SIG-M5 treated with dmso at 0.1 percent for 504 hours (cell line): ENCODE measurements around the gene ANKLE2.
A peak's percentile ranks its signal among the peaks of the same experiment; 100 is the strongest.
"Not testable (repeated sequence)": the region's sequence is repeated elsewhere in the genome, so short reads cannot be mapped to it uniquely, and the experiment has no call there.

Source experiments
- DNase-seq: peaks from one replicate; lab custom pipeline; 2025; ENCODE audit not compliant: unreplicated experiment; lab: John Stamatoyannopoulos, UW

The ANKLE2 gene

DNA sequence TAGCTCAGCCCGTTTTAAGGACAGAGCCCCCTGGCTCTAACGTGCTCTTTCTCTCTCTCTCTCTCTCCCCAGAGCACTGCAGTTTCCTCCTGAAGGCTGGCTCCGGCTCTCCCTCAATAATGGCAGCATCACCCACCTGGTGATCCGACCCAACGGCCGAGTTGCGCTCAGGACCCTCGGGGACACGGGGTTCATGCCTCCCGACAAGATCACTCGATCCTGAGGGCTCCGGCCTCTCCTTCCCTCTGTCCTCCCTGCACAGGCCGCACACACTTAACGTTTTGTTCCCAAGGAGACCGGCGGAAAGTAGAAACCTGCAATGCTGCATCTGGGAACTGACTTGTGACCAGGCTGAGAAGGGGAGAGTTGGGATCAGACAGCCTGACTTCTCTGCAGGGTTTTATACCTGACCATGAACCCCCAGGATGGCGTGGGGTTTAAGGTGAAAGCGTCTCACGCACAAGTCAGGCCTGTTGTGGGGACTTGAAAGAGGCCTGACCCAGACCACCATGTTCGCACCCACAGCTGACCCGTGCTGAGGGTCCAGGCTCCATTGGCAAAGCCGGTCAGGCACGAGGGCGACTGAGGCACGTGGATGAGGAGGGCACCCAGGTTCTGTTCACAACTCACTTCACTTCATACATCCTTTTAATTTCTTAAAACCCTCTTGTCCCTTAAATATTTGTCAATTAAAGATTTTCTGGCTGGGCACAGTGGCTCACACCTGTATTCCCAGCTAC lies 40.9 kb downstream of the ANKLE2 start:
- no peak for DNase-seq

DNA sequence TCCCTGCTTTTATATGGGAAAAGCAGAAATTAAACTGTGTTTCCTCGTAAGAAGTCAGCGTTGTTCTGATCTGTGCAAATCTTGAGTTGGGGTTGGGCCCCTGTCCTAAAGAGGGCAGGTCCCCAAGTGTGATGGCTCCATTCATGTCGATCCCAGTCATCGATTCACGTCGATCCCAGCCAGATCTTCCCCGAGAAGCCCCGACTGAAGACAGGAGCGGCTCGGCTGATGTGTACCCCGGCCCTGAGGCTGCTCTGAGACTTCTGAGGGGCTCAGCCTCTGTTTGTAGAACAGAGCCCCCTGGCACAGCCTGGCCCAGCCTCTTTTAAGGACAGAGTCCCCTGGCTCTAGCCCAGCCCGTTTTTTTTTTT lies 41.7 kb downstream of the ANKLE2 start:
- DNase-seq = no peak

DNA sequence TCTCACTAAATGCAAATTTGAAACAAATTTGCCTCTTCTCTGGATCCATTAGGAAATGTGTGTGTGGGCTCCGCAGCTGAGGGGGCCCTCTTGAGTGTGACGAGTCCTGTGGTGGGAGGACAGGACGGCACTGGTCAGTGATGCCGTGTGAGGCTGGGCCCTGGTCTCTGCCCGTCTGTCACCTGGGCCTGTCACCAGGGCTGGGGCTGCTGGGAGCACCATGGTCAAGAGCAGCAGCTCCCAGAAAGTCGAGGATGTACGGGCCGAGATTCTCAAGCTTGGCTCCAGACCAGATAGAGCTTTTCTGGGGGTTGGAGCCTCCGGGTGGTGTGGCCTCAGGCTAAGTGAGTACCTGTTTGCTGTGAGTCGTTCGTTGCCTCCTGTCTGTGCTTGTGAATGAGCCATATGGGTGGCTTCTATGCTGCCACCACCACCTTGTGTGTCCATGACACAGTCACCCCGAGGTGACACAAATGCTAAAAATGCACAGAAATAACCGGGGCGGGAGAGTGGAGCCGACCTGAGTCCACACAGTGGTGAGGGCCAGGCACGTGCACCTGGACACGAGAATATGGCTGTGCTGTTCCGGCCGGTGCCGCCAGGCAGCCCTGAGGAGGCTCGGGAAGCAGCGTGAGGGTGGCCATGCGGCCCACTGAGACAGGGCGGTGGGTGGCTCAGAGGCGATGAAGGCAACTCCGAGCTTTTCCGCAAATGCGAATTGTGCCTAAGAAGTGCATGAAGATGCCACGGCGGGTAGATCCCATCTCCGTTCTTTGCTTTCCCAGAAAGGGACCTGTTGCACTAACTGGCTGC lies 42.3 kb downstream of the ANKLE2 start:
- no peak for DNase-seq

DNA sequence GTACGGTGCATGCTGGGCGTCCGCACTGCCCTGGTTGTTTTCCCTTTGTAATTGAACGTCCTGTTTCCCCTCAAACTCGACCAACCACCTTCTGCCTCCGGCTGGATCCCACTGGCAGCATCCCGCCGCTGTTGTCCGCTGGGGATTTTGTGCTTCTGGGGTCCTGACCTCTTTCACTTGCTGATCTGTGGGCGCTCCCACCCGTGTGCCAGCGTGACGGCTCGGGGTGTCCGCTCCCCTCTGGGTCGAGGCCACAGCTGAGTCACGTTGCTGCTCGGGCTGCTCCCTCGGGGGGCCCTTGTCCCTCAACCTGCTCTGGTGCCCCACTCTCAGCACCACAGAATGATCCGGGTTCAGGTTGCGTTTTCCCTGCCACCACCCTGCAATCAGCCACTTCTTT lies 43.0 kb downstream of the ANKLE2 start:
- DNase-seq = no peak

DNA sequence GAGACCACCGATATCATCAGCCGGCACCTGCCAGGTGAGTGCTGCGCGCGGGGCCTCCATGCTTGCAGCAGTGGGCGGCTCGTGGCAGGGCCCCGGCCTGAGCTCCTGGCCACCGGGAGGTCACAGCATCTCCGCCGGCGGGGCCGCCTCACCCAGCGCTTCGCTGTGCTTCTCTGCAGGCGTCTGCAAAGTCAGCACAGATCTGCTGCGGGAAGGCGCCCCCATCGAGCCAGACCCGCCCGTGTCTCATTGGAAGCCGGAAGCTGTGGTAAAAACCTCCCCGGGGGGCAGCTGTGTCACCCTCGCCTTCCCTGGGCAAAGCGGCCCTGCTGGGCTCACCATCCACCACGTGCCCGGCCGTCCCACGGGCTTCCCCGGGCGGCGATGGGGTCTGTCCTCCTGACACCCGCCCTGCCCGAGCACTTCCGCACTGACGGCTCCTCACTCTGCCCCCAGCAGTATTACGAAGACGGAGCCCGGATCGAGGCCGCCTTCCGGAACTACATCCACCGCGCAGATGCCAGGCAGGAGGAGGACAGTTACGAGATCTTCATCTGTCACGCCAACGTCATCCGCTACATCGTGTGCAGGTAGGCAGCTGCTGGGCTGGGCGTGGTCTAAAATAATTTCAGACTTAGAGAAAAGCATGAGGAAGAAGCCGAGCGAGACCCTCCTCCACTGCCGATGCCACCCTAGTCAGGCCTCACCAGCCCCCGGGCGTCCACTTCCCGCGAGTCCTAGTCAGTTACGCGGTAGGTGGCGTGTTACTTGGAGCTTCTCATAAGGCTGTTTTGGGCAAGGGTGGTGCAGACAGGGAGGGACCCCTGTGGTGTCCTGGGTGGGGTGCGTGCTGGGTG lies 43.9 kb downstream of the ANKLE2 start:
- DNase-seq = no peak

DNA sequence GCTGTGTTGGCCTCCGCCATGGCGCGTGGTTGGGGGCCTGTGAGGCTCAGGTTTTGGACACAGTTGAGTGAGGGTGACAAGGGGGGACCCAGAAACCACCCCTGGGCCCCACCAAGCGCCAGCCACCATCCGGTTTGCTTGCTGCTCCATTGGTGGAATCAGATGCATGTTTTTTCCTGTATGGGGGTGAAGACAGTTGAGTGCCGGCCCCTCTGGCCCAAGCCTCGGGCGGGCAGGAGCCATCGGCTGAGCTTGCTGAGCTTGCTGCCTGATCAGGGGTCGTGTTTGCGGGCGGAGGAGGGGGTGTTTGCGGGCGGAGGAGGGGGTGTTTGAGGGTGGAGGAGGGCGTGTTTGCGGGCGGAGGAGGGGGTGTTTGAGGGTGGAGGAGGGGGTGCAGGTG lies 44.6 kb downstream of the ANKLE2 start:
- DNase-seq = no peak

DNA sequence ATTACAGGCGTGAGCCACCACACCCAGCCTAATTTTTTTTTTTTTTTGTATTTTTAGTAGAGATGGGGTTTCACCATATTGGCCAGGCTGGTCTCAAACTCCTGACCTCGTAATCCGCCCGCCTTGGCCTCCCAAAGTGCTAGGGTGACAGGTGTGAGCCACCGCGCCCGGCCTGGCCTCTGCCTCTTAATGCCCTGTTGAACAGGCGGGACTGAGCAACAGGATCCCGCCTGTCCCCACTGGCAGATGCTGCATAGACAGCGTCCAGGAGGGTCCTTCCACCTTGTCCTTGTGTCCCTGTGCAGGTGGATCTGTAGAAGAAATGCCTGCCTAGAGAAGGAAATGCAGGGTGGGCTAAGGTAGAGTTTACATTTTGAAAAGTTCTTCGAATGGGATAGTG lies 45.3 kb downstream of the ANKLE2 start:
- no peak for DNase-seq

DNA sequence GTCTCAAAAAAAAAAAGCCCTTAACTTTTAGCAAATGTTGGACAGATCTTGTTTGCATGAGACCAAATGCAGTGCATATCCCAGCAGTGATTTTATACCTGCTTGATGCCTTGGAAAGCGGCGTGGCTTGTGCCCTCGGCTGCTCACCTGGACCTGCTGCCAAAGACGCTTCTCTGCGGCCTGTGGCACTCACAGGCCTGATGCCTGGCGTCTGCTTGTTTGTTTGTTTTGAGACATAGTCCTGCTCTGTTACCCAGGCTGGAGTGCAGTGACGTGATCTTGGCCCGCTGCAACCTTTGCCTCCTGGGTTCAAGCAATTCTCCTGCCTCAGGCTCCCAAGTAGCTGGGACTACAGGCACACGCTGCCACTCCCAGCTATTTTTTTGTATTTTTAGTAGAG lies 45.8 kb downstream of the ANKLE2 start:
- no peak for DNase-seq

DNA sequence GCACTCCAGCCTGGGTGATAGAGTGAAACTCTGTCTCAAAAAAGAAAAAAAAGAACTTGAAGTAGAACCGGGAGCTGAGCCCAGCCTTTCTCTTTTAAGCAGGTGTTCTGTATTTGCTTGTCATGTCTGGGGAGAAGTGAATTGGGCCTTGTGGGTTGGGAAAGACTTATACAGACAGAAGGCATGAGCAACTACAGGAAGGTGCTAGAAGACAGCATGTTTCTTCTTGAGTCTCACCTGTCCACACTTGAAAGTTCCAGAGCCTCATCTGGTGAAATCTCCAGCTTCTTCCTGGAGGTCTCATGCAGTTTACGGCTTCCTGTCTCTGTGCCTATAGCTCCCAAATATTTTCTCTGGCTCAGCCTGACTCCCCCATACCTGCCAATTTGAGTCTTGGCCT lies 48.5 kb downstream of the ANKLE2 start:
- DNase-seq = no peak

DNA sequence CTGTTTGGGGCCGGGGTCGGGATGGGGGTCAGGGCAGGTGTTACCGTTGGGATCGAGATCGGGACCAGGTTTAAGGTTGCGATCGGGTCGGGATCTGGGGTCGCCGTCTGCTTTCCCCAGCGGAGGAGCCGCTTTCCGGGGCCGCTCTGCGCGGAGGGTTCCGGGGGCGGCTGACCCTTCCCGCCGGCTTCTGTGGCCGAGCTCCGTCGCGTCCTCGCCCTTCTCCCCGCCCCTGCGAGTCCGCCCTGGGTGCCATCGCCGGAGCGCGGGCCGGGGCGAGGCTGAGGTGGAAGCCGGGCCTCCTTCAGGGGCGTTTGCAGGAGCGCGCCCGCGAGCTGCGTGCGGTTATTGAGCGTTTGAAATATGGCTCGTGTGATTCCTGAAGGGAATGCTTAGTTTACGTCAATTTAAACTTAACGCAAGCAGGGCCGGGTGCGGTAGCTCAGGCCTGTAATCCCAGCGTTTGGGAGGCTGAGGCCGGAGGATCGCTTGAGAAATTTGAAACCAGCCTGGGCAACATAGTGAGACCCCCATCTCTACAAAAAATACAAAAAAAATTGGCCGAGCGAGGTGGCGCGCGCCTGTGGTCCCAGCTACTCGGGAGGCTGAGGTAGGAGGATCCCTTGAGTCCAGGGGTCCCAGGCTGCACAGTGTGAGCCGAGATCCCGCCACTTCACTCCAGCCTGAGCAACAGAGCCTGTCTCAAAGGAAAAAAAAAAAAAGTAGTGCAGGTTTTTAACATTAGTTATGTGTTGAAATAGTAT lies 50.4 kb downstream of the ANKLE2 start:
- DNase-seq = no peak

DNA sequence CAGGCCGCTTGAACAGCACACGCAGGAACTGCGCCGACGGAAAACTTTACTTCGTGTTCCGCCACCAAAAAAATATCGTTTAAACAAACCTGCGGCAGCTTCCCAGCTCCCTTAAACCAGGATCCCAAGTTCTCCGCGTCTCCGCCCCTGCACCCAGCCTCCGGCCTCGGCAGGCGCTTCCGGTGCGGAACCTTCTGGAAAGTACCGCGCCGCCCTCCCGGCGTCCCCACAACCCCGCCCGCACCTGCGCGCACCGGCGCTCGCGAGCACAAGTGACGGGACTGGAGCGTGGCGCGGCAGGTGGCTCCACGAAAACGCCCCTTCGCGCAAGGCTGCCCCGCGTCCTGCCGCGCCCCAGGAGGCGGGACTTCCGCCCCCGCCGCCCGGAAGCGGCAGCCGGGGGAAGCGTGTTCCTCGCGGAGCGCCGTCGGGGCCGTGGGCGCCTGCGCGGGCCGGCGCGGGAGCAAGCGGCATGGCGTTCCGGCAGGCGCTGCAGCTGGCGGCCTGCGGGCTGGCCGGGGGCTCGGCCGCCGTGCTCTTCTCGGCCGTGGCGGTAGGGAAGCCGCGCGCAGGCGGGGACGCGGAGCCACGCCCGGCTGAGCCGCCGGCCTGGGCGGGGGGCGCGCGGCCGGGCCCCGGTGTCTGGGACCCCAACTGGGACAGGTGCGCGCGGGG lies 51.1 kb downstream of the ANKLE2 start, which contains the start of gene PGAM5:
Gene PGAM5, plus strand, starts transcription at position 438 of the 675 bp plus-strand sequence. Its CDS starts 35 bp downstream, at position 473.
- DNase-seq = peak; percentile 92

DNA sequence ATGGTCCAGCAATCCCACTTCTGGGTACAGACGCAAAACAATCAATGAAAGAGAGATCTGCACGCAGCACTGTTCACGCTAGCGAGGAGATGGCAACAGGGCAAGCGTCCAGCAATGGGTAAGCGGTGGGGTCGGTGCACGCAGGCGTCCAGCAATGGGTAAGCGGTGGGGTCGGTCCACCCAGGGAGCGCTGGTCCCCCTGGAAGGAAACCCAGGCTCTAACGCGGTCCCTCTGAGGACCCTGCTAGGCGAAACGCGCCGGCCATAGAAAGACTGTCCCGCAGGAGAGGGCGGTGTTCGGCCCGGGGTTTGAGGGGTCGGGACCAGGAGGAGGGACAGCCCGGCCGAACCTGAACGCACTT lies 51.6 kb downstream of the ANKLE2 start:
- DNase-seq = no peak

DNA sequence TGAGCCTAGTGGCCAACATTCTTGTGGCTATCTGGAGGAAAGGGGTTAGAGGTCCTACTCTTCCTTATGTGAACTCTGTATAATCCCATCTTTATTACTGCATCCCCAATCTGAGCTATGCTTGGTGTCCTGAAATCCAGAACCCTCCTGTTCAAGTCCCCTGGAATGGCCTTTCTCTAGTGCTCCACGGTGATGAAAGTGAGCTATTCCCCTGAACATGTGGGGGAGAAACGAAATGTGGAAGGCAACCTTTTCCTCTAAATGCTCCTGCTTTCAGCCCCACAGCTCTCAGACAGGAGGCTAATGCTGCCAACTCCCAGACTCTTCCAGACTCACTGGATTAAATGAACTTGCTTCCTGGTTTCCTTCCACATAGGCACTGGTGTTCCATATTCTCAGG lies 53.5 kb downstream of the ANKLE2 start:
- DNase-seq = no peak

DNA sequence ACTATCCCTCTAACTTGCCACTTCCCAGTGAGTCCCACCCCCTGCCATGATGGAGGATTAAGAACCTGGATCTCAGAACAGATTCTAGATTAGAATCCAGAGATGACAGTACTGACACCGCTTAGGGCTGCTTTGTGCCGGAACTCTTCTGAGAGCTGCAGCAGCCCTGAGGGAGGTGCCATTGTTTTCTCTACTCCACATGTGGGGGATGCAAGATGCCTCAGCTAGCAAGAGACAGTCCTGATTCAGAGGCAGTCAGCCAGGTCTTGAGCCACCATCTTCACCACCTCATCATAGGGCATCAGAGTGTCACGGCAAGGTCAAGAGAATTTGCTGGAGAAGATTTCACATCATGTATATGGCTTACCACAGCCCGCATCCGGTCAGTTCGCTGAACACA lies 54.4 kb downstream of the ANKLE2 start:
- DNase-seq = no peak

DNA sequence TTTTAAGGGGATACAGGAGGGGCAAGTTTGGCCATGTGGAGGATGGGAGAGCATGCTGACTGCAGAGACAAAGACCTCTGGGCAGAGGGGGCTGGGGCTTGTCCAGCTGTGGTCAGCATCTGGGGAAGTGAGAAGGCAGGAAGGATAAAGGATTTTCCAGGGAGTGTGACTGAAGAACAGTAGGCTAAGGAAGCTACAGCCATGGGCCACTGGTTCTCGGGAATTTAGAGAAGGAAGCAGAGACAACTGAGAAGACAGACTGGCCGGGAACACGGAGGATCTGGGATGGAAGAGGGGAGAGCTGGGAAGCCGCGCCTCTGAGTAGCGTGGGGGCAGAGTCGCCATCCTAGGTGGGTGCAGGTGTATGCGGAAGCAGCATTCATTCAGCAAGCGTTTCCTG lies 58.0 kb downstream of the ANKLE2 start:
- no peak for DNase-seq

DNA sequence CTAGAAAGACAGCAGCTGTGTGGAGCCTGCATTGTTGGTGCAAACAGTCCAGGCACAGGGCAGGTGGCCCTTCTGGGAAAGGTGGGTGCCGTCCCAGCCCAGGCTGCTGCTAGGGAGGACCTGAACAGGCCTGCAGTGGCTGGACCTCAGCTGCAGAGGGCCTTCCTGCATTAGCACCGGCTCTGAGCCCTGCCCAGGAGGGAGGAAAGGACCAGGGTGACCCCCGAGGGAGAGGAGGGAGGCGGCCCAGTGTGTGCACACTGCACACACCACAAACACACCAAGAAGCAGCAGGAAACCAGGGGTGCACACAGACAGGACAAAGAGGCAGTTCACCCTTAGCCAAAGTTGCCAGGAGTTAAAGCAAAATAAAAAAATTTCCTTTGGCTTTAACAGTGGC lies 59.0 kb downstream of the ANKLE2 start:
- no peak for DNase-seq

DNA sequence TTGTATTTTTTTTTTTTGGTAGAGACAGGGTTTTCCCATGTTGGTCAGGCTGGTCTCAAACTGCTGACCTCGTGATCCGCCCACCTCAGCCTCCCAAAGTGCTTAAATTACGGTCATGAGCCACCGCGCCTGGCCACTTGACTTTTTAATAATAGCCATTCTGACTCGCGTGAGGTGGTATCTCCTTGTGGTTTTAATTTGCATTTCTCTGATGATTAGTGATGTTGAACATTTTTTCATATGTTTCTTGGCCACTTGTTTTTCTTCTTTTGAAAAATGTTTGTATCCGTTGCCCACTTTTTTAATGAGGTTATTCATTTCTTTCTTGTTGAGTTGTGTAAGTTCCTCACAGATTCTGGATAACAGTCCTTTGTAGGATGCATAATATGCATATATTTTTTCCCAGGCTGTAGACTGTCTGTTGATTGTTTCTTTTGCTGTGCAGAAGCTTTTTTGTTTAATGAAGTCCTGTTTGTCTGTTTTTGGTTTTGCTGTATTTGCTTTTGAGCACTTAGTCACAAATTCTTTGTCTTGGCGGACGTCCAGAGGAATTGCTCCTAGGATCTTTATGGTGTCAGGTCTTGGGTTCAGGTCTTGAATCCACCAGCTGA lies 61.3 kb downstream of the ANKLE2 start:
- no peak for DNase-seq

DNA sequence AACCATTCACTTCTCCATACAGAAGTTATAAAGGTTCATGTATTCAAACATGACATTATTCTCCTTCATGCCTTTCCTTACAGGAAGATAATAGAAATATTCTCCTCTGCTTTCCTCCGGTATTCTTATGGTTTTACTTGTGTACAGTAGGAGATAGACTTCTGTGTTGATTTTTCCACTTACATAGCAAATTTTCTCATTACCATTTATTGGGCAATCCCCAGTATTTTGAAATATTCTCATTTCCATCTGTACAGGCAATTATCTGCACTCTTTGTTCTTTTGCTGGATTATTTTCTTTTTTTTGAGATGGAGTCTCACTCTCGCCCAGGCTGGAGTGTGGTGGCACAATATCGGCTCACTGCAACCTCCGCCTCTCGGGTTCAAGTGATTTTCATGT lies 63.3 kb downstream of the ANKLE2 start:
- DNase-seq = no peak

DNA sequence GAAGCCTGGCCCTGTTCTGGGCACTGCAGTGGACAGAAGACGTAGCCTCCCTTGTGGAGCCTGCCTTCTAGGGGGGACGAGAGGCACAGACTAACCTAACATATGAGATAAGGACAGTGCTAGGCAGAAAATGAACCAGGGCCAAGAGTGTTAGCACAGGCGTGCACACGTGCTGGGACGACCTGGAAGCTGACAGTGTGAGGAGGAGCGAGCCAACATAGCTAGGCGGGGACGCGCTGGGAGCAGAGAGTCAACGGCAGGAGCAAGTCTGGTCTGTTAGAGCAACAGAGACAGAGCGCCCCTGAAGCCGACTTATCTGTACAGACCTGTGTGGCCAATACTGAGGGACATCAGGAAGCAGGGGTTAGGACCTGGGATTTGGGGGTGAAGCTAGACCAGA lies 66.2 kb downstream of the ANKLE2 start:
- DNase-seq = no peak

DNA sequence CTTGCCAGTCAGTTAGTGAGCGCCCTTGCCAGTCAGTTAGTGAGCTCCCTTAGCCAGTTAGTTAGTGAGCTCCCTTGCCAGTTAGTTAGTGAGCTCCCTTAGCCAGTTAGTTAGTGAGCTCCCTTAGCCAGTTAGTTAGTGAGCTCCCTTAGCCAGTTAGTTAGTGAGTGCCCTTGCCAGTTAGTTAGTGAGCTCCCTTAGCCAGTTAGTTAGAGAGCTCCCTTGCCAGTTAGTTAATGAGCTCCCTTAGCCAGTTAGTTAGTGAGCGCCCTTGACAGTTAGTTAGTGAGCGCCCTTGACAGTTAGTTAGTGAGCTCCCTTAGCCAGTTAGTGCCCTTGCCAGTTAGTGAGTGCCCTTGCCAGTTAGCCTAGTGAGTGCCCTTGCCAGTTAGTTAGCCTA lies 66.7 kb downstream of the ANKLE2 start:
- not testable (repeated sequence) for DNase-seq
